ENCODE results near the gene RSPH3. TPM values are rescaled to one million over a fixed set of nuclear protein-coding genes. Genes with fewer than 3 reads are reported as not detected.

The RSPH3 gene
- total RNA-seq, 1 experiment from 2014 or later: 3.0 TPM

DNA sequence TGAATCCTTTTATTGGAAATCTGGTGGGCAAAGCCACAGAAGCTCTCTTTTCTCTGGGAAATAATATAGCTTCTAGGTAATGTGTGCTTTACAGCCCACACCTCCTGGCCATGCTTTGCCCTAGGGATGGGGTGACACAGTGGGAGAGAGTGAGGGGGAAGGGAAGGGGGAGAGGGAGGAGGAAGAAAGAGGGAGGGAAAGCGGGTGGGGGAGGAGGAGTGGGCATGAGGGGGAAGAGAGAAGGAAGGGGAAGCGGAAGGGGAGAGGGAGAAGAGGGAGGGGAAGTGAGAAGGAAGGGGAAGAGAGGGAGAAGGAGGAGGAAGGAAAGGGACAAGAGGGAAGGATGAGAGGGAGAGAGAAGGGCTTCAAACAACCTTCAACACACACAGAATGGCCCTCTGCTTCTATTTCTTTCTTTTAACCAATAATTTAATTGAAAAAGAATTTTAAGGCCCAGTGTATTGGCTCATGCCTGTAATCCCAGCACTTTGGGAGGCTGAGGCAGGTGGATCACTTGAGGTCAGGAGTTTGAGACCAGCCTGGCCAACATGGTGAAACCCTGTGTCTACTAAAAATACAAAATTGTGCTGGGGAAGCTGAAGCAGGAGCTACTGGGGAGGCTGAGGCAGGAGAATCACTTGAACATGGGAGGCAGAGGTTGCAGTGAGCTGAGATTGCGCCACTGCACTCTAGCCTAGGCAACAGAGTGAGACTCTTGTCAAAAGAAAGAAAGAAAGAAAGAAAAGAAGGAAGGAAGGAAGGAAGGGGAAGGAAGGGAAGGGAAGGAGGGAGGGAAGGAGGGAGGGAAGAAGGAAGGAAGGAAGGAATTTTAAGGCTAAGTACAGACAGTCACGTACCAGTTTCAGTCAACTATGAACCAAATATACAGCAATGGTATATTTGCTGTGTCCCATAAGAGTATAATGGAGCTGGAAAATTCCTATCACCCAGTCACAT is 75.2 kb downstream of the RSPH3 start:
- intact Hi-C loops (cut with micrococcal nuclease; ENCODE audit: unreplicated experiment): no loop called here
- Mint-ChIP-seq H3K27me3 (ENCODE audit: insufficient read depth, unreplicated experiment) (no peaks in the 10 kb centered on the region), H3K4me1 (ENCODE audit: low read depth, unreplicated experiment) (no peaks in the 10 kb centered on the region), H3K9me3 (ENCODE audit: unreplicated experiment) (no peaks in the 10 kb centered on the region), H3K27ac (ENCODE audit: unreplicated experiment) (no peak overlapping the region), H3K36me3 (ENCODE audit: insufficient read depth, unreplicated experiment) (no peaks in the 10 kb centered on the region), H3K4me3 (ENCODE audit: unreplicated experiment) (no peak overlapping the region)
- Histone ChIP-seq H3K27me3 (replicated peaks; ENCODE audit: control insufficient read depth, insufficient read depth, low read length) (no peaks in the 10 kb centered on the region), H3K4me1 (no peaks in the 10 kb centered on the region), H3K36me3 (ENCODE audit: control insufficient read depth, insufficient read depth, low read length) (no peaks in the 10 kb centered on the region), H3K4me3 (ENCODE audit: low read depth, low read length) (no peak overlapping the region), H3K9me3 (no peaks in the 10 kb centered on the region; the same call in 1 of the 2 replicates)
- no peak for DNase-seq
- TF ChIP-seq, protein P1, sequence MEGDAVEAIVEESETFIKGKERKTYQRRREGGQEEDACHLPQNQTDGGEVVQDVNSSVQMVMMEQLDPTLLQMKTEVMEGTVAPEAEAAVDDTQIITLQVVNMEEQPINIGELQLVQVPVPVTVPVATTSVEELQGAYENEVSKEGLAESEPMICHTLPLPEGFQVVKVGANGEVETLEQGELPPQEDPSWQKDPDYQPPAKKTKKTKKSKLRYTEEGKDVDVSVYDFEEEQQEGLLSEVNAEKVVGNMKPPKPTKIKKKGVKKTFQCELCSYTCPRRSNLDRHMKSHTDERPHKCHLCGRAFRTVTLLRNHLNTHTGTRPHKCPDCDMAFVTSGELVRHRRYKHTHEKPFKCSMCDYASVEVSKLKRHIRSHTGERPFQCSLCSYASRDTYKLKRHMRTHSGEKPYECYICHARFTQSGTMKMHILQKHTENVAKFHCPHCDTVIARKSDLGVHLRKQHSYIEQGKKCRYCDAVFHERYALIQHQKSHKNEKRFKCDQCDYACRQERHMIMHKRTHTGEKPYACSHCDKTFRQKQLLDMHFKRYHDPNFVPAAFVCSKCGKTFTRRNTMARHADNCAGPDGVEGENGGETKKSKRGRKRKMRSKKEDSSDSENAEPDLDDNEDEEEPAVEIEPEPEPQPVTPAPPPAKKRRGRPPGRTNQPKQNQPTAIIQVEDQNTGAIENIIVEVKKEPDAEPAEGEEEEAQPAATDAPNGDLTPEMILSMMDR (IDR thresholded peaks at IDR 0.05; ENCODE audit: insufficient read depth in 1 of 2, low read depth in 1 of 2, low read length in 1 of 2, severe bottlenecking in 1 of 2, unreplicated experiment in 1 of 2): no peak
- ChIA-PET POLR2A (interaction anchor here (0.8 kb wide), 1 partner anchor 71 kb away, joined by 3 read pairs; no protein-coding TSS in a partner anchor), CTCF (no interaction called here)
- no TSS peak for BruUV-seq (replicated peaks)

DNA sequence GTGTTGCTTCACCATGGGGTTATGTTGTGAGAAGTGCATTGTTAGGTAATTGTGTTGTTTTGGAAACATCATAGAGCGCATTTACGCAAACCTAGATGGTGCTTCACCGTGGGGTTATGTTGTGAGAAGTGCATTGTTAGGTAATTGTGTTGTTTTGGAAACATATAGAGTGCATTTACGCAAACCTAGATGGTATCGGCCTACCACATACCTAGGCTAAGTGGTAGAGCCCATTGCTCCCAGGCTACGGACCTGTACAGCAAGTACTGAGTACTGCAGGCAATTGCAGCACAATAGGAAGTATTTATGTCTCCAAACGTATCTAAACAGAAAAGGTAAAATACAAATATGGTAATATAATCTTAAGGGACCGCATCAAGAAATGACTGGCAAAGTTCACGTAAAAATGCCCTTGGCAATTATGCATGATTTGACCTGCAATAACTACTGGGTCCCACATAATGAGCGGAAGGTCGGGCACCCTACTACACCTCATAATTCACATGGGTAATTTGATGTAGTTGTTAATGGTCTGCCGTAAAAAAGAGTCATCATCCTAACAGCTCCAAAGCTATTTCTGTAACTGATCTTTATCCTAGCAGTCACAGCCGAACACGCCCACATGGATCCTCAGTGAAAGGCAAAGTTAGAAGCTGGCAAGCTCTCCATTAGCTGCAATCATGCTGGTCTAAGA is 76.0 kb downstream of the RSPH3 start:
- Mint-ChIP-seq H3K4me1 (ENCODE audit: low read depth, unreplicated experiment) (no peaks in the 10 kb centered on the region), H3K27me3 (ENCODE audit: insufficient read depth, unreplicated experiment) (no peaks in the 10 kb centered on the region), H3K27ac (ENCODE audit: unreplicated experiment) (no peak overlapping the region), H3K36me3 (ENCODE audit: insufficient read depth, unreplicated experiment) (no peaks in the 10 kb centered on the region), H3K9me3 (ENCODE audit: unreplicated experiment) (no peaks in the 10 kb centered on the region), H3K4me3 (ENCODE audit: unreplicated experiment) (no peak overlapping the region)
- no peak for DNase-seq
- CTCF ChIA-PET: no interaction called here
- no peaks in the 10 kb centered on the region; the same call in 1 of the 2 replicates for H3K9me3 ChIP-seq
- H3K36me3 ChIP-seq (ENCODE audit: control insufficient read depth, insufficient read depth, low read length): no peaks in the 10 kb centered on the region
- no TSS peak for BruUV-seq (replicated peaks)
- no peaks in the 10 kb centered on the region for H3K4me1 ChIP-seq
- POLR2A ChIA-PET: interaction anchor here (0.8 kb wide), 1 partner anchor 71 kb away, joined by 3 read pairs; no protein-coding TSS in a partner anchor
- TF ChIP-seq, protein P1 (IDR thresholded peaks at IDR 0.05; ENCODE audit: insufficient read depth in 1 of 2, low read depth in 1 of 2, low read length in 1 of 2, severe bottlenecking in 1 of 2, unreplicated experiment in 1 of 2): no peak
- H3K4me3 ChIP-seq (ENCODE audit: low read depth, low read length): no peak overlapping the region
- intact Hi-C loops (cut with micrococcal nuclease; ENCODE audit: unreplicated experiment): no loop called here
- no peaks in the 10 kb centered on the region for H3K27me3 ChIP-seq (replicated peaks; ENCODE audit: control insufficient read depth, insufficient read depth, low read length)

Other genes starting within 250 kb of the RSPH3 start
- gene EZR, start 180.8 kb downstream of the RSPH3 start, total RNA-seq (2022): 282 and 290 TPM in 2 replicates
- gene TAGAP, start 44.8 kb upstream of the RSPH3 start, total RNA-seq (2022): not detected in 2 replicates
- gene FNDC1, start 169.2 kb upstream of the RSPH3 start, total RNA-seq (2022): not detected in 2 replicates